ES-I3 (cell line): ENCODE data around the gene BTD.

ENCODE experiments used
- H3K36me3 ChIP-seq: 2 replicates; pipeline ENCODE4 v1.6.1; 2013; ENCODE audit warnings: mild to moderate bottlenecking, low read length, control low read depth, moderate library complexity; ENCODE audit not compliant: insufficient read depth
- H3K4me1 ChIP-seq: 2 replicates; pipeline ENCODE4 v1.6.1; 2013; ENCODE audit warnings: mild to moderate bottlenecking, control low read depth, low read length; ENCODE audit not compliant: insufficient read depth
- H3K9ac ChIP-seq: 2 replicates; pipeline ENCODE4 v1.6.1; 2013; ENCODE audit warnings: low read depth, mild to moderate bottlenecking, low read length, moderate library complexity
- H3K9me3 ChIP-seq: 2 replicates; pipeline ENCODE4 v1.6.1; 2013; ENCODE audit warnings: mild to moderate bottlenecking, low read length, moderate library complexity; ENCODE audit not compliant: control insufficient read depth, insufficient read depth

BTD gene

GRCh38 chr3:15601399-15602145 lies at the start of gene BTD, which contains the start of gene HACL1:
Gene BTD (plus strand): TSS chr3:15601745. CDS start chr3:15635440, 33,695 bp downstream.
Gene HACL1 (minus strand): TSS chr3:15601569. CDS start chr3:15601463, 106 bp downstream.
- peak within 1 kb of the TSS; percentile 80 for H3K9ac ChIP-seq
- H3K4me1 ChIP-seq = 0 out of 2 replicates have a peak, but pooled peaks cover 5% of the 10 kb centered on the region
- H3K9me3 ChIP-seq = no peaks in the 10 kb centered on the region
- H3K36me3 ChIP-seq = peaks cover 4% of the 10 kb centered on the region; the same call in 1 of the 2 replicates

- Histone ChIP-seq H3K9ac (no peak overlapping the region), H3K9me3 (no peaks in the 10 kb centered on the region), H3K36me3 (no peaks in the 10 kb centered on the region; the same call in 1 of the 2 replicates), H3K4me1 (no peaks in the 10 kb centered on the region)
Observed at GRCh38 chr3:15551902-15552301, 49.6 kb upstream of the BTD start.

GRCh38 chr3:15553749-15554148 lies 47.8 kb upstream of the BTD start:
- Histone ChIP-seq H3K9me3 (no peaks in the 10 kb centered on the region), H3K4me1 (no peaks in the 10 kb centered on the region), H3K36me3 (no peaks in the 10 kb centered on the region; the same call in 1 of the 2 replicates), H3K9ac (no peak overlapping the region)

GRCh38 chr3:15556512-15556911 lies 45.0 kb upstream of the BTD start:
- Histone ChIP-seq H3K9ac (no peak overlapping the region), H3K36me3 (no peaks in the 10 kb centered on the region; the same call in 1 of the 2 replicates), H3K9me3 (no peaks in the 10 kb centered on the region), H3K4me1 (no peaks in the 10 kb centered on the region)

GRCh38 chr3:15557511-15557946 lies 44.0 kb upstream of the BTD start:
- Histone ChIP-seq H3K9me3 (no peaks in the 10 kb centered on the region), H3K9ac (no peak overlapping the region), H3K4me1 (no peaks in the 10 kb centered on the region), H3K36me3 (no peaks in the 10 kb centered on the region; the same call in 1 of the 2 replicates)

- Histone ChIP-seq H3K36me3 (no peaks in the 10 kb centered on the region; the same call in 1 of the 2 replicates), H3K4me1 (no peaks in the 10 kb centered on the region), H3K9me3 (no peaks in the 10 kb centered on the region), H3K9ac (no peak overlapping the region)
Observed at GRCh38 chr3:15558581-15558980, 43.0 kb upstream of the BTD start.

GRCh38 chr3:15562560-15562959 lies 39.0 kb upstream of the BTD start:
- no peaks in the 10 kb centered on the region for H3K4me1 ChIP-seq
- H3K36me3 ChIP-seq = peaks cover 3% of the 10 kb centered on the region; the same call in 1 of the 2 replicates

GRCh38 chr3:15563190-15563589 lies 38.4 kb upstream of the BTD start:
- Histone ChIP-seq H3K9ac (no peak overlapping the region), H3K36me3 (peaks cover 7% of the 10 kb centered on the region), H3K4me1 (no peaks in the 10 kb centered on the region), H3K9me3 (no peaks in the 10 kb centered on the region)

More at GRCh38 chr3:15562560-15562959, 39.0 kb upstream of the BTD start:
- Histone ChIP-seq H3K9me3 (no peaks in the 10 kb centered on the region), H3K9ac (no peak overlapping the region)

GRCh38 chr3:15572138-15572537 lies 29.4 kb upstream of the BTD start:
- Histone ChIP-seq H3K4me1 (no peaks in the 10 kb centered on the region), H3K9me3 (no peaks in the 10 kb centered on the region), H3K9ac (no peak overlapping the region), H3K36me3 (peaks cover 8% of the 10 kb centered on the region)

GRCh38 chr3:15575446-15575845 lies 26.1 kb upstream of the BTD start:
- no peak overlapping the region for H3K9ac ChIP-seq
- peaks cover 5% of the 10 kb centered on the region; the same call in 1 of the 2 replicates for H3K36me3 ChIP-seq
- H3K4me1 ChIP-seq = no peaks in the 10 kb centered on the region
- no peaks in the 10 kb centered on the region for H3K9me3 ChIP-seq

GRCh38 chr3:15576475-15576874 lies 25.1 kb upstream of the BTD start:
- H3K4me1 ChIP-seq = no peaks in the 10 kb centered on the region
- no peak overlapping the region for H3K9ac ChIP-seq
- no peaks in the 10 kb centered on the region for H3K9me3 ChIP-seq
- peaks cover 5% of the 10 kb centered on the region; the same call in 1 of the 2 replicates for H3K36me3 ChIP-seq

GRCh38 chr3:15578289-15578867 lies 23.2 kb upstream of the BTD start:
- Histone ChIP-seq H3K9ac (no peak overlapping the region), H3K9me3 (no peaks in the 10 kb centered on the region), H3K36me3 (peaks cover 5% of the 10 kb centered on the region; the same call in 1 of the 2 replicates), H3K4me1 (no peaks in the 10 kb centered on the region)

GRCh38 chr3:15579051-15579450 lies 22.5 kb upstream of the BTD start:
- no peak overlapping the region for H3K9ac ChIP-seq
- no peaks in the 10 kb centered on the region for H3K4me1 ChIP-seq
- peaks cover 5% of the 10 kb centered on the region; the same call in 1 of the 2 replicates for H3K36me3 ChIP-seq
- H3K9me3 ChIP-seq = no peaks in the 10 kb centered on the region

GRCh38 chr3:15581471-15582394 lies 19.8 kb upstream of the BTD start:
- no peaks in the 10 kb centered on the region for H3K9me3 ChIP-seq

More at GRCh38 chr3:15581471-15582394, 19.8 kb upstream of the BTD start:
- Histone ChIP-seq H3K9ac (no peak overlapping the region), H3K36me3 (no peaks in the 10 kb centered on the region; the same call in 1 of the 2 replicates), H3K4me1 (no peaks in the 10 kb centered on the region)
